Non-pigmented ciliary epithelial cell (primary cell): Measurements from ENCODE around the gene IFI27L1.
"Not testable (repeated sequence)": the region's sequence is repeated elsewhere in the genome, so short reads cannot be mapped to it uniquely, and the experiment has no call there.

Experiments
- DNase-seq: peaks from one replicate; pipeline ENCODE4 v3.0.0-alpha.2; 2010; ENCODE audit warnings: low read depth

The IFI27L1 gene

DNA sequence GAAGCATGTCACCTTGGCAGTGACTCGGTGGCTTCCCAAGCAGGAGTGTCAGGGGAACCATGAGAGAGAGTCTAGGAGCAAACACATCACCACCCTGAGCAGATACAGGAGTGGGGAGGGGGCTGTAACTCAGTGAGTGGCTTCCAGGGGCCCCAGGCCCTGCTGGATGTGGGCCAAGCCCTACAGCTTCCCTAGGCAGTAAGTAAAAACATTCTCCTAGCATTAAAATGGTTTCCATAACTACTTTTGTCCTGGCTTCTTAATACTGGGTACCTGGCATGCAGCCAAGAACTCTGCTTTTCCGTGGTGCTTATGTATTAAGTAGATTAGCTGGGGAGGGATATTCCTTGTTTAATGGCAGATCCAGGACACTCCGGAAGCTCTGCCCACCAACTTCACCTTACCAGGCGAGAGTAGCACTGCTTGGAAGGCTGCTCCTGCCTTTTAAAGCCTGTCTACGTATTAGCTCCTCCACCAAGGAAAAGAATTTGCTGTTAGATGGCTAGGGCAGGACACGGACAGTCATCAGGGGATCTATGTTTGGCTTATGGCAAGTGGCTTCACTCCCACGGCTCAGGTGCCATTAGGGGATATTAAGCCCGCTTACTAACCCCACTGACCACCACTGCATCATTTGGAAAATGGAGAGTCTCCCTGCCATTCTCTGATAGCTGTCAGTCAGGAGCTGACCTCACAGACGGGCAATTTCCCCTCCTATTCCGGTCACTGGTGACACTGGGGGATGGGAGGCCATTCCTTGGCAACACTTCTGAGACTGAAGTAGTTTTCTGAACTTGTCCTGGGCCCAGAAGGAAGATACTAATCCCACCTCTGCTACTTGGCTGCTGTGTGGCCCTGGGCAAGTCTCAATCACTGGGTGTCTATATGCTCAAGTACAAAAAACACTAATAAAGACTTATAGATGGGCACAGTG, 32.2 kb upstream of the IFI27L1 start:
- DNase-seq, result no peak

DNA sequence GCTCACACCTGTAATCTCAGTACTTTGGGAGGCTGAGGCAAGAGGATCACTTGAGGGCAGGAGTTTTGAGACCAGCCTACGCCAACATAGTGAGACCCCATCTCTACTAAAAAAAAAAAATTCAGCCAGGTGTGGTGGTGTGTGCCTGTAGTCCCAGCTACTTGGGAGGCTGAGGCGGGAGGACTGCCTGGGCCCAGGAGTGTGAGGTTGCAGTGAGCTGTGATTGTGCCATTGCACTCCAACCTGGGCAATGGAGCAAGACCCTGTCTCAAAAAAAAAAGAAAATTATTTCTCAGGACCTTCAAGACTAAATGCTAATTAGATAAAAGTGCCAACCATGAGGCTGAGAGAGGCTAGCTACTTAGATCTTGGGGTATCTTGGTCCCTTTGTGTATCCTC, 31.5 kb upstream of the IFI27L1 start:
- DNase-seq, result no peak

GRCh38 chr14:94050231-94050880, 30.8 kb upstream of the IFI27L1 start:
- DNase-seq, result no peak

GRCh38 chr14:94051115-94051514, 30.0 kb upstream of the IFI27L1 start:
- DNase-seq, result no peak

DNA sequence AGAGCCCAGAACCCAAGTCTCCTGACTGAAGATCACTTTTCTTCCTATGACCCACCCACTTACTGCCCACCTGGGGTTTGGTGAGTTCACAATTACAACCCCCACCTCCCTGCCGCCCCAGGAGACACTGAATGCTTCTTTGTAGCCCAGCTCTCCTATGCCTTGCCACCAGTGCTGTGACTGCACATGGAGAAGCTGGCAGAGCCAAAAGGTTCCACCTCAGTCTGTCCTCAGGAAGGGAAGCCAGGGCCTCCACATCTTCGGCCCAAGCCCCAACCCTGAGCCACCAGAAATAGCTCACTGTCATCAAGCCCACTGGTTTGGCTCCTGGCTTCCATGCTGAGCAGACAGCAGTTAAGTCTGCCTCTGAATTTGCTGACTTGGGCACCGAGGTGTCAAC, 29.3 kb upstream of the IFI27L1 start:
- no peak for DNase-seq

DNA sequence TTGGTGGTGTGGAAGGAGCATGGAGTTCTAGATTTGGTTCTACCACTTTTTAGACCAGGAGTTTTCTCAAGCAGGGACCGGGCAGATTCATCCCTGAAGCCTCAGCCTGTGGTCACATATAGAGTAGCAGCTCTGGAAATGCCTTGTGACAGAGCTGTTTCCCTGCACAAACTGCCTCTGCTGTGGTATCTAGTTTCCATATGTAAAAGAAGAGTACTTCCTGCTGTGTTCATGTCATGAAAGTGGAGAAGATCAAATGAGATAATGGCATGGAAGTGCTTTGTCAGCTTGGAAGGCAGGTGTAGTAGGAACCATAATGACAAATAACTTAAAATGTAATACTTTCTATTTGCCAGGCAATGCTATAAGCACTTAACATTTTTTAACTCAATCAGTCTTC, 28.9 kb upstream of the IFI27L1 start:
- no peak for DNase-seq

GRCh38 chr14:94052662-94053061, 28.4 kb upstream of the IFI27L1 start:
- no peak for DNase-seq

GRCh38 chr14:94054401-94054800, 26.7 kb upstream of the IFI27L1 start:
- DNase-seq, result no peak

DNA sequence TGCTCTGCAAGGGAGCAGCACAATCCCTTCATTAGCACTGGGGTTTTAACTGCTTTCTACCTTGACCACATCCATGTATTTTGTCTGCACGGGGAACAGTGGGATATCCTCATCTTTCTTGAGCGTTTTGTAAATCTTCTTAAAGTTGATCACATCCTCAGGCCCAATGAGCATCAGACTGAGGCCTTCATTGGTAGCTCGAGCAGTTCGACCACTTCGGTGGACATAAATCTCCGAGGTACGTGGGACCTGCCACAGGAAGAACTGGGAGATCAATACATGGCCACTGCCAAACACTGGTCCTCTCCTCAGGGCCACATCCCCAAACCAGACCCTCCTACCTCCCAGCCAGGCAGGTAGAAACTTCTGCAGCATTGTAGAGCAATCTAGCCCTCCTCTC, 26.2 kb upstream of the IFI27L1 start:
- no peak for DNase-seq

GRCh38 chr14:94056579-94057308, 24.4 kb upstream of the IFI27L1 start:
- DNase-seq, result no peak

- no peak for DNase-seq
Observed at GRCh38 chr14:94058128-94058673, 22.9 kb upstream of the IFI27L1 start.

DNA sequence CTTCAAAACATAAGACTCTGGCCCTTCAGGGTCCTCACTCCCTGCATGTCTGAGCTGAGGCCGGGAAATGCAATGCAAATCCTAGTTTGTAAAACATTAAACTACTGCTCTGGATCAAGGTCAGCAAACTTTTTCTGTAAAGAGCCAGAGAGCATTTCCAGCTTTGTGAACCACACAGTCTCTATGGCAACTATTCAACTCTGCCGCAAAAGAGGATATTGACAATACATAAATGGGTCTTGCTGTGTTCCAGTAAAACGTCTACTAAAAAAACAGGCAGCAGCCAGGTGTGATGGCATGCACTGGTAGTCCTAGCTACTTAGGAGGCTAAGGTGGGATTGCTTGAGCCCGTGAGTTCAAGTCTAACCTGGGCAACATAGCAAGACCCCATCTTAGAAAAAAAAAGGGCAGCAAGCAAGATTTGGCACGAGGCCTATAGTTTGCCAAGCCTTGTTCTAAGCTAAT, 22.4 kb upstream of the IFI27L1 start:
- no peak for DNase-seq

- DNase-seq, result no peak
Observed at GRCh38 chr14:94059998-94060397, 21.1 kb upstream of the IFI27L1 start.

GRCh38 chr14:94062344-94062940, 18.7 kb upstream of the IFI27L1 start:
- peak; percentile 49 for DNase-seq

GRCh38 chr14:94066089-94066676, 14.9 kb upstream of the IFI27L1 start:
- no peak for DNase-seq

DNA sequence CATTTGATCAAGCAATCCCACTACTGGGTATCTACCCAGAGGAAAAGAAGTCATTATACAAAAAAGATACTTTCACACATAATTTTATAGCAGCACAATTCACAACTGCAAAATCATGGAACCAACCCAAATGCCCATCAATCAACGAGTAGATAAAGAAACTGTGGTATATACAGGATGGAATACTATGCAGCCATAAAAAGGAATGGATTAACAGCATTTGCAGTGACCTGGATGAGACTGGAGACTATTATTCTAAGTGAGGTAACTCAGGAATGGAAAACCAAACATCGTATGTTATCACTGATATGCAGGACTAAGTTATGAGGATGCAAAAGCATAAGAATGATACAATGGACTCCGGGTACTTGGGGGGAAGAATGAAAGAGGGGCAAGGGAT, 9.0 kb upstream of the IFI27L1 start:
- DNase-seq, result not testable (repeated sequence)

DNA sequence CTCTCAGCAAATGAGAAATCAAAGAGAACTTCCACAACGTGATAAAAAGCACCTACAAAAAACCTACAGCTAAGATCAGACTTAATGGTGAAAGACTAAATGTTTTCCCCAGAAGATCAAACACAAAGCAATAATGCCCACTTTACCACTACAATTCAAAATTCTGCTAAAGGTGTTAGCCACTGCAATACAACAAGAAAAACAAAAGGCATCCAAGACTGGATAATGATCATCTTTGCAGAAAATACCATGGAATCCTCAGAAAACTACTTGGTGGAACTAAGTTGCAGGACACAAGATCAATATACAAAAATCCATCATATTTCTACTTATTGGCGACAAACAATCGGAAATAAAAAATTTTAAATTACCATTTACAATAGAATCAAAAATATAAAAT, 6.6 kb upstream of the IFI27L1 start:
- no peak for DNase-seq

GRCh38 chr14:94075008-94075407, 6.1 kb upstream of the IFI27L1 start:
- DNase-seq, result no peak

DNA sequence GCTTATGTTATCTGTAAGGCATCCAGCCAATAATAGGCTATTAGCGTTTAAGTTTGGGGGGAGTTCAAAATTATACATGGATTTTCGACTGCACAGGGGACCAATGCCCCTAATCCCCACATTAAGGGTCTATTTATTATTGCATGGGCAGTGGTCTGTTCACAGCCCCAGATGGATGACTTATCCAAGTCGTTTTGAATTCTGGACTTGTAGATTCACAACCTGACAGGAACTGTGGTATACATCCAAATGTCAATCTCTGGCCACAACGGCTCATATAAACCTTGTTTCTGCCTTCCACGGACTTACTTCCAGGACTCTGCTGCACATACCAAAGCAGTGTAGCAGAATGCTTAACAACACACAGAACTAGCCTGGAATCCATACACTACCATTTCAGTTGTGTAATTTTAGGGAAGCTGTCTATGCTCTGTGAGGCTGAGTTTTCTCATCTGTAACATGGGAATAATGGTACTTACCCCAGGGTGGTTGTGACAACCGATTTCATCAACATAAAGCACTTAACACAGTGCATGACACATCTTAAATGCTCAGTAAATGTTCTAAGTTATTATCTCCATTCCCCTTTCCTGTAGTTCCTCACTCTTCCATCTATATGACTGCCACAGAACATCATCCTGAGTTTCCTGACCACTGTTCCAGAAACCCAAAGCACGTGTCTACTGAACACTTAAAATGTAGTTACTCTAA, 3.8 kb upstream of the IFI27L1 start:
- no peak for DNase-seq

DNA sequence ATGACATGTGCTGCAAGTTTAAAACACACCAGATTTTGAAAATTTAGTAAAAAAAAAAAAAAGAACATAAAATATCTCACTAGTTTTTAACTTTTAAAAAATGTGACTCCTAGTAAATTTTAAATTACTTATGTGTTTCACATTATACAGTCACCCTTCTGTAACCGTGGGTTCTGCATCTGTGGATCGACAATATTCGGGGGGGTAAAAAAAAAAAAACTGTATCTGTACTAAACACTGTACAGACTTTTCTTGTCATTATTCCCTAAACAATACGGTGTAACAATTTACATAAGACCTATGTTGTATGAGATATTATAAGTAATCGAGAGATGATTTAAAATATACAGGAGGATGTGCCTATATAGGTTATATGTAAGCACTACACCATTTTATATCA, 3.3 kb upstream of the IFI27L1 start:
- no peak for DNase-seq
